Keratinocyte (primary cell): ENCODE data around the gene SMG6. TPM values are rescaled to one million over a fixed set of nuclear protein-coding genes. Genes with fewer than 3 reads are reported as not detected.

Experiments
- DNase-seq: peaks from one replicate; pipeline ENCODE4 v3.0.0-alpha.2; 2011; ENCODE audit warnings: low read depth, missing footprints, low spot score
- FAIRE-seq: peaks from 2 replicates; lab custom pipeline; 2011; peaks lifted over from hg19 to GRCh38; lab: Jason Lieb, UNC
- H2AFZ ChIP-seq: 2 replicates; pipeline ENCODE4 v1.6.0; 2012; ENCODE audit warnings: low read length, control low read depth, inconsistent platforms; ENCODE audit not compliant: control insufficient read depth
- H3K27ac ChIP-seq: 2 replicates; pipeline ENCODE4 v1.5.1; 2011; ENCODE audit warnings: low read length; ENCODE audit not compliant: control insufficient read depth, insufficient read depth
- H3K27me3 ChIP-seq: 3 replicates; pipeline ENCODE4 v1.6.0; 2011; ENCODE audit warnings: low read length; ENCODE audit not compliant: control insufficient read depth, insufficient read depth; ENCODE audit errors: extremely low read depth
- H3K36me3 ChIP-seq, 2 experiments: 2 replicates in 1 of 2; 3 replicates in 1 of 2; pipeline ENCODE4 v1.5.1; 2011; ENCODE audit warnings: low read length in 2 of 2, mild to moderate bottlenecking in 1 of 2; ENCODE audit not compliant: control insufficient read depth in 2 of 2, insufficient read depth in 2 of 2; ENCODE audit errors: extremely low read depth in 1 of 2
- H3K4me1 ChIP-seq: 3 replicates; pipeline ENCODE4 v1.5.1; 2011; ENCODE audit warnings: low read length; ENCODE audit not compliant: control insufficient read depth, insufficient read depth; ENCODE audit errors: extremely low read depth
- H3K4me2 ChIP-seq: 3 replicates; pipeline ENCODE4 v1.6.0; 2011; ENCODE audit warnings: low read depth, low read length; ENCODE audit not compliant: control insufficient read depth, insufficient read depth; ENCODE audit errors: extremely low read depth
- H3K4me3 ChIP-seq, 3 experiments: fragments of 200-600 bp in 1 of 3; sonication (generic) in 1 of 3; 2 replicates in 2 of 3; 3 replicates in 1 of 3; pipeline ENCODE4 v1.5.1; 2011 to 2016; ENCODE audit warnings: low read length in 3 of 3, mild to moderate bottlenecking in 3 of 3, control low read depth in 2 of 3, inconsistent platforms in 1 of 3, low read depth in 1 of 3, mixed read lengths in 1 of 3, mixed run types in 1 of 3, moderate library complexity in 1 of 3; ENCODE audit not compliant: control insufficient read depth in 2 of 3, insufficient read depth in 2 of 3; ENCODE audit errors: extremely low read depth in 1 of 3
- H3K79me2 ChIP-seq: 2 replicates; pipeline ENCODE4 v1.6.0; 2012; ENCODE audit warnings: low read length; ENCODE audit not compliant: control insufficient read depth, insufficient read depth
- H3K9ac ChIP-seq: 3 replicates; pipeline ENCODE4 v1.6.0; 2011; ENCODE audit warnings: low read length; ENCODE audit not compliant: control insufficient read depth, insufficient read depth; ENCODE audit errors: extremely low read depth
- H3K9me1 ChIP-seq: 3 replicates; pipeline ENCODE4 v1.6.0; 2011; ENCODE audit warnings: low read length; ENCODE audit not compliant: control insufficient read depth, insufficient read depth; ENCODE audit errors: extremely low read depth
- H3K9me3 ChIP-seq: 2 replicates; pipeline ENCODE4 v1.5.1; 2012; ENCODE audit warnings: low read depth, low read length; ENCODE audit not compliant: control insufficient read depth
- H4K20me1 ChIP-seq: 3 replicates; pipeline ENCODE4 v1.6.0; 2011; ENCODE audit warnings: low read length; ENCODE audit not compliant: control insufficient read depth, insufficient read depth; ENCODE audit errors: extremely low read depth
- EZH2 ChIP-seq: IDR thresholded peaks from one replicate; pipeline ENCODE4 v1.6.1; 2012; ENCODE audit warnings: inconsistent platforms, mild to moderate bottlenecking, low read length, moderate library complexity
- dilution Hi-C: fragments of 300-500 bp; cut with MboI; formaldehyde crosslinking; loops from one replicate; pipeline ENCODE4 v1.7.0; 2020; ENCODE audit warnings: low sequenced_read_pairs; ENCODE audit not compliant: extremely low pct_ligation_motif_present
- polyA plus RNA-seq, 5 experiments: library from polyadenylated mRNA; depleted of rRNA in 3 of 5; stranded (reverse) in 3 of 5; stranded (forward) in 1 of 5; unstranded in 1 of 5; fragments of >200 nt; gene quantifications; 1 replicate in 1 of 5; 2 replicates in 3 of 5; 3 replicates in 1 of 5; pipeline versions ENCODE4 v1.2.1 to v1.2.3, GENCODE V29; 2011 to 2012; ENCODE audit warnings: missing spikeins in 2 of 5, low read depth in 1 of 5, low replicate concordance in 1 of 5
- TF ChIP-seq, protein P1 (sequence below), 3 experiments: IDR thresholded peaks in 1 of 3; conservative IDR thresholded peaks in 1 of 3; optimal IDR thresholded peaks in 1 of 3; 2 replicates in 2 of 3; 3 replicates in 1 of 3; pipeline versions ENCODE3 to v1.5.1; 2011; ENCODE audit warnings: low read length in 3 of 3, mild to moderate bottlenecking in 3 of 3, moderate library complexity in 2 of 3, control low read depth in 1 of 3, inconsistent platforms in 1 of 3; ENCODE audit not compliant: insufficient read depth in 2 of 3; ENCODE audit errors: extremely low read depth in 1 of 3

Gene SMG6
- polyA plus RNA-seq, 1 donor (not counting 4 experiments of a cell fraction or from before 2014, with no cell fraction given): 3.6 TPM

- Histone ChIP-seq H3K27ac (peak overlapping the region; percentile 74), H3K36me3 (peaks cover 4 to 5% of the 10 kb centered on the region in 2 experiments), H3K4me3 (peak overlapping the region in 1 of 3 experiments; percentile 7), H3K9ac (peak overlapping the region; percentile 28), H3K4me1 (peaks cover 40% of the 10 kb centered on the region), H3K9me3 (no peaks in the 10 kb centered on the region), H3K79me2 (no peaks in the 10 kb centered on the region), H3K9me1 (no peaks in the 10 kb centered on the region), H3K27me3 (no peaks in the 10 kb centered on the region), H3K4me2 (peak overlapping the region; percentile 43), H4K20me1 (no peaks in the 10 kb centered on the region), H2AFZ (no peak overlapping the region)
- dilution Hi-C loops: no loop called here
- no peak for TF ChIP-seq EZH2
- TF ChIP-seq, protein P1, sequence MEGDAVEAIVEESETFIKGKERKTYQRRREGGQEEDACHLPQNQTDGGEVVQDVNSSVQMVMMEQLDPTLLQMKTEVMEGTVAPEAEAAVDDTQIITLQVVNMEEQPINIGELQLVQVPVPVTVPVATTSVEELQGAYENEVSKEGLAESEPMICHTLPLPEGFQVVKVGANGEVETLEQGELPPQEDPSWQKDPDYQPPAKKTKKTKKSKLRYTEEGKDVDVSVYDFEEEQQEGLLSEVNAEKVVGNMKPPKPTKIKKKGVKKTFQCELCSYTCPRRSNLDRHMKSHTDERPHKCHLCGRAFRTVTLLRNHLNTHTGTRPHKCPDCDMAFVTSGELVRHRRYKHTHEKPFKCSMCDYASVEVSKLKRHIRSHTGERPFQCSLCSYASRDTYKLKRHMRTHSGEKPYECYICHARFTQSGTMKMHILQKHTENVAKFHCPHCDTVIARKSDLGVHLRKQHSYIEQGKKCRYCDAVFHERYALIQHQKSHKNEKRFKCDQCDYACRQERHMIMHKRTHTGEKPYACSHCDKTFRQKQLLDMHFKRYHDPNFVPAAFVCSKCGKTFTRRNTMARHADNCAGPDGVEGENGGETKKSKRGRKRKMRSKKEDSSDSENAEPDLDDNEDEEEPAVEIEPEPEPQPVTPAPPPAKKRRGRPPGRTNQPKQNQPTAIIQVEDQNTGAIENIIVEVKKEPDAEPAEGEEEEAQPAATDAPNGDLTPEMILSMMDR (optimal IDR thresholded peaks at IDR 0.05 in 1 of 3, IDR thresholded peaks at IDR 0.05 in 1 of 3, conservative IDR thresholded peaks at IDR 0.05 in 1 of 3; ENCODE audit: extremely low read depth in 1 of 3, insufficient read depth in 2 of 3, low read length in 3 of 3): no peak
- FAIRE-seq: peak; percentile 96
- DNase-seq: peak; percentile 82
These were observed 111.1 kb downstream of the SMG6 start for GRCh38 chr17:2192367-2193057.

DNA sequence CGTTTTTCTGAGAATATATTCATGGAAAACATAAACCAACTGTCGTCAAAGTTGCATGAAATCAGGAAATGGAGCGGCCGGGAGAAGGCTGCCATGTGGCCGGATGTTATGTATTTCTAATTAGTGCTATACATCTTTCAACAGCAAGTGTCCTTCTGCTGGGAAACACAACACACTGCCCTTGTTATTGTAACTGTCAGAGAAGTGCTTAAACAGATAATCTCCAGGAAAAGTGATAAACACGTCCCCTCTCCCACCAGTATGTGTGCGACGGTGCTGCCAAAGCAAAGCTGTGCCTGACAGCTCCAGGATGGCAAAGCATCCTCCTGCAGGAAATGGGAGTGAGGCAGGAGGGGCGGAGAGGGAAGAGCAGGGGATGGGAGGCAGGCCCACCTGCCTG is 111.8 kb downstream of the SMG6 start:
- H3K9ac ChIP-seq: no peak overlapping the region
- peak overlapping the region; percentile 43 for H3K4me2 ChIP-seq
- H2AFZ ChIP-seq: no peak overlapping the region
- H3K9me3 ChIP-seq: no peaks in the 10 kb centered on the region
- H3K4me3 ChIP-seq: no peak overlapping the region
- no peaks in the 10 kb centered on the region for H4K20me1 ChIP-seq
- no peaks in the 10 kb centered on the region for H3K79me2 ChIP-seq
- H3K27ac ChIP-seq: peak overlapping the region; percentile 74
- no peaks in the 10 kb centered on the region for H3K9me1 ChIP-seq
- H3K36me3 ChIP-seq: peaks cover 5 to 6% of the 10 kb centered on the region in 2 experiments
- no peaks in the 10 kb centered on the region for H3K27me3 ChIP-seq
- TF ChIP-seq, protein P1 (optimal IDR thresholded peaks at IDR 0.05 in 1 of 3, IDR thresholded peaks at IDR 0.05 in 1 of 3, conservative IDR thresholded peaks at IDR 0.05 in 1 of 3; ENCODE audit: extremely low read depth in 1 of 3, insufficient read depth in 2 of 3, low read length in 3 of 3): no peak
- TF ChIP-seq EZH2: no peak
- dilution Hi-C loops: no loop called here
- DNase-seq: no peak
- peaks cover 40% of the 10 kb centered on the region for H3K4me1 ChIP-seq
- no peak for FAIRE-seq
